A549 (cell line): ENCODE results near the gene CD300LF. TPM values are rescaled to one million over a fixed set of nuclear protein-coding genes. Genes with fewer than 3 reads are reported as not detected.

Experiments used
- ATAC-seq, 2 experiments: fragments of 200-7000 bp in 1 of 2; fragments of >200 bp in 1 of 2; cut with Nextera tagmentation in 1 of 2; cut with Tn5 transposase in 1 of 2; 3 replicates each; pipeline versions ENCODE4 v1.8.0 to v1.9.1; 2018 to 2020; ENCODE audit warnings: mild to moderate bottlenecking in 1 of 2, moderate library complexity in 1 of 2
- CTCF ChIA-PET: fragments of 300-600 bp; sonication (Branson Sonifier 250); formaldehyde crosslinking; extraction: SDS; loops from one replicate; lab custom pipeline; 2021; ENCODE audit warnings: antibody characterized with exemption, inconsistent platforms; lab: Yijun Ruan, JAX
- POLR2A ChIA-PET: fragments of 350-600 bp; formaldehyde crosslinking; extraction: SDS; loops from one replicate; lab custom pipeline; 2021; ENCODE audit warnings: antibody characterized with exemption, inconsistent platforms; lab: Yijun Ruan, JAX
- DNase-seq, 2 experiments: peaks; one replicate each; pipeline versions ENCODE4 v3.0.0 to v3.0.0-alpha.2; 2011 to 2016; ENCODE audit warnings: low read depth in 1 of 2, low spot score in 1 of 2
- FAIRE-seq: peaks from 2 replicates; lab custom pipeline; 2011; peaks lifted over from hg19 to GRCh38; lab: Jason Lieb, UNC
- H3K27ac ChIP-seq, 2 experiments: fragments of >200 bp; sonication (Bioruptor Twin); formaldehyde crosslinking; 3 replicates each; pipeline ENCODE4 v1.5.1; 2016 to 2017
- H3K4me1 ChIP-seq: fragments of >200 bp; sonication (Bioruptor Twin); formaldehyde crosslinking; 3 replicates; pipeline ENCODE4 v1.6.1; 2016
- H3K4me2 ChIP-seq: fragments of >200 bp; sonication (Bioruptor Twin); formaldehyde crosslinking; 3 replicates; pipeline ENCODE4 v1.6.1; 2016
- H3K4me3 ChIP-seq: fragments of >200 bp; sonication (Bioruptor Twin); formaldehyde crosslinking; 3 replicates; pipeline ENCODE4 v1.5.1; 2016
- H3K9me3 ChIP-seq: fragments of >200 bp; sonication (Bioruptor Twin); formaldehyde crosslinking; 3 replicates; pipeline ENCODE4 v1.6.1; 2016
- BCL3 ChIP-seq: fragments of >200 bp; sonication (Bioruptor Twin); formaldehyde crosslinking; IDR thresholded peaks from 3 replicates; pipeline ENCODE4 v1.6.1; 2016
- BHLHE40 ChIP-seq: IDR thresholded peaks from 2 replicates; pipeline ENCODE4 v1.6.1; 2012; ENCODE audit warnings: low read depth, low read length, inconsistent platforms
- CBX8 ChIP-seq: fragments of 200-600 bp; sonication (generic); IDR thresholded peaks from 2 replicates; pipeline ENCODE4 v1.6.1; 2016
- CEBPB ChIP-seq, 2 experiments: fragments of >200 bp in 1 of 2; sonication (Bioruptor Twin) in 1 of 2; formaldehyde crosslinking in 1 of 2; IDR thresholded peaks; 2 replicates each; pipeline ENCODE4 v1.6.1; 2012 to 2016
- CHD2 ChIP-seq: fragments of 150-350 bp; IDR thresholded peaks from 2 replicates; pipeline ENCODE4 v1.6.1; 2014; ENCODE audit warnings: low read length; ENCODE audit not compliant: partially characterized antibody
- CHD4 ChIP-seq: fragments of 200-600 bp; sonication (generic); IDR thresholded peaks from 2 replicates; pipeline ENCODE4 v1.6.1; 2016; ENCODE audit warnings: antibody characterized with exemption, mild to moderate bottlenecking, borderline replicate concordance
- ELK1 ChIP-seq: fragments of 150-350 bp; IDR thresholded peaks from 2 replicates; pipeline ENCODE4 v1.6.1; 2014; ENCODE audit warnings: low read depth, mild to moderate bottlenecking, low read length
- EP300 ChIP-seq, 2 experiments: fragments of >200 bp; sonication (Bioruptor Twin); formaldehyde crosslinking; IDR thresholded peaks; 2 replicates in 1 of 2; 3 replicates in 1 of 2; pipeline ENCODE4 v1.6.1; 2016 to 2017
- ESRRA ChIP-seq: fragments of 150-350 bp; IDR thresholded peaks from 2 replicates; pipeline ENCODE4 v1.6.1; 2014; ENCODE audit warnings: mild to moderate bottlenecking, low read length, borderline replicate concordance
- HEYL ChIP-seq: fragments of 250-450 bp; sonication (Bioruptor Pico); IDR thresholded peaks from 2 replicates; pipeline ENCODE4 v1.8.0; 2021; ENCODE audit warnings: mild to moderate bottlenecking, moderate library complexity
- HOXB5 ChIP-seq: fragments of 250-450 bp; sonication (Bioruptor Pico); IDR thresholded peaks from 2 replicates; pipeline ENCODE4 v1.5.0; 2020; ENCODE audit warnings: mild to moderate bottlenecking, moderate library complexity
- JUNB ChIP-seq: fragments of >200 bp; sonication (Bioruptor Twin); formaldehyde crosslinking; IDR thresholded peaks from 2 replicates; pipeline ENCODE4 v1.6.1; 2016
- KDM1A ChIP-seq: fragments of 200-600 bp; sonication (generic); IDR thresholded peaks from 2 replicates; pipeline ENCODE4 v1.6.1; 2016; ENCODE audit warnings: low read depth, mild to moderate bottlenecking
- KDM5A ChIP-seq: fragments of 200-600 bp; sonication (generic); IDR thresholded peaks from 2 replicates; pipeline ENCODE4 v1.6.1; 2016; ENCODE audit warnings: antibody characterized with exemption, mild to moderate bottlenecking
- MAFK ChIP-seq: fragments of 450-650 bp; IDR thresholded peaks from 2 replicates; pipeline ENCODE4 v1.6.1; 2014; ENCODE audit not compliant: partially characterized antibody
- MAZ ChIP-seq: fragments of 150-350 bp; IDR thresholded peaks from 2 replicates; pipeline ENCODE4 v1.6.1; 2014; ENCODE audit warnings: antibody characterized with exemption, low read depth, low read length, borderline replicate concordance
- MYC ChIP-seq: IDR thresholded peaks from 2 replicates; pipeline ENCODE4 v1.6.1; 2012; ENCODE audit warnings: mild to moderate bottlenecking, inconsistent platforms, low read length, improper control_type of control experiment, borderline replicate concordance
- NFE2L2 ChIP-seq: fragments of 150-350 bp; conservative IDR thresholded peaks from 2 replicates; pipeline ENCODE4 v1.6.1; 2014; ENCODE audit warnings: low read length
- NR3C1 ChIP-seq: fragments of >200 bp; sonication (Bioruptor Twin); formaldehyde crosslinking; IDR thresholded peaks from 3 replicates; pipeline ENCODE4 v1.6.1; 2017
- PHF8 ChIP-seq: fragments of 200-600 bp; sonication (generic); IDR thresholded peaks from 2 replicates; pipeline ENCODE4 v1.6.1; 2016; ENCODE audit warnings: low read depth, mild to moderate bottlenecking, antibody characterized with exemption, moderate library complexity, borderline replicate concordance
- POLR2AphosphoS2 ChIP-seq: conservative IDR thresholded peaks from 2 replicates; pipeline ENCODE4 v1.6.1; 2012; ENCODE audit warnings: low read length, improper control_type of control experiment, inconsistent platforms
- RAD21 ChIP-seq, 2 experiments: fragments of >200 bp in 1 of 2; sonication (Bioruptor Twin) in 1 of 2; formaldehyde crosslinking in 1 of 2; IDR thresholded peaks in 1 of 2; conservative IDR thresholded peaks in 1 of 2; 2 replicates in 1 of 2; 3 replicates in 1 of 2; pipeline ENCODE4 v1.6.1; 2012 to 2018; ENCODE audit warnings: inconsistent platforms in 1 of 2
- REST ChIP-seq: fragments of 200-600 bp; sonication (generic); IDR thresholded peaks from 2 replicates; pipeline ENCODE4 v1.6.1; 2016; ENCODE audit warnings: antibody characterized with exemption, mild to moderate bottlenecking, moderate library complexity
- RNF2 ChIP-seq: fragments of 200-600 bp; sonication (generic); IDR thresholded peaks from 2 replicates; pipeline ENCODE4 v1.6.1; 2016; ENCODE audit warnings: low read depth, mild to moderate bottlenecking, antibody characterized with exemption, moderate library complexity, borderline replicate concordance
- TFCP2L1 ChIP-seq: fragments of 250-450 bp; sonication (Bioruptor Pico); IDR thresholded peaks from 2 replicates; pipeline ENCODE4 v1.5.0; 2021; ENCODE audit warnings: mild to moderate bottlenecking
- TP53 ChIP-seq: fragments of 250-450 bp; sonication (Bioruptor Pico); IDR thresholded peaks from 2 replicates; pipeline ENCODE4 v1.5.0; 2021; ENCODE audit warnings: mild to moderate bottlenecking, moderate library complexity
- USF2 ChIP-seq: fragments of 450-650 bp; IDR thresholded peaks from 2 replicates; pipeline ENCODE4 v1.6.1; 2014; ENCODE audit warnings: antibody characterized with exemption
- ZNF302 ChIP-seq: fragments of 250-450 bp; sonication (Bioruptor Pico); IDR thresholded peaks from 2 replicates; pipeline ENCODE4 v1.9.0; 2021; ENCODE audit warnings: inconsistent platforms, mild to moderate bottlenecking, moderate library complexity
- ZSCAN20 ChIP-seq: fragments of 250-450 bp; sonication (Bioruptor Pico); IDR thresholded peaks from 2 replicates; pipeline ENCODE4 v1.8.0; 2022; ENCODE audit warnings: mild to moderate bottlenecking, moderate library complexity
- WGBS: methylation state at CpG from one replicate; pipeline ENCODE4 v1.1.6; 2017; ENCODE audit errors: missing lambda C conversion rate; 5-methylcytosine and 5-hydroxymethylcytosine counted together
- polyA plus RNA-seq, 4 experiments: library from polyadenylated mRNA; depleted of rRNA in 3 of 4; stranded (reverse); fragments of >200 nt; fragmentation: RNase III in 1 of 4; extraction: RNeasy Plus Mini Kit Qiagen cat#74134 plus additional on column Dnase treatment in 1 of 4; gene quantifications; 2 replicates in 3 of 4; 3 replicates in 1 of 4; pipeline ENCODE4 v1.2.3, GENCODE V29; 2011 to 2017

The CD300LF gene
- polyA plus RNA-seq, 2 of the 4 experiments (the other 2 are of a cell fraction) = not detected

GRCh38 chr17:74694081-74694480, 18.6 kb downstream of the CD300LF start:
- ATAC-seq = no peak
- TF ChIP-seq KDM5A (no peak), POLR2AphosphoS2 (no peak), TP53 (CRISPR knock-in tag) (no peak), RAD21 (conservative IDR thresholded peaks at IDR 0.05 in 1 of 2, IDR thresholded peaks at IDR 0.05 in 1 of 2) (no peak), ELK1 (no peak), MAFK (no peak), CHD4 (no peak), JUNB (no peak), CHD2 (no peak), USF2 (no peak), REST (no peak), CEBPB (IDR thresholded peaks at IDR 0.05) (no peak), NR3C1 (no peak), NFE2L2 (no peak), MYC (no peak), BCL3 (no peak), HOXB5 (CRISPR knock-in tag) (no peak), TFCP2L1 (CRISPR knock-in tag) (no peak), CBX8 (no peak)
- TF ChIP-seq, all 56 proteins: peak for 0
- CTCF ChIA-PET = interaction anchor here (0.9 kb wide), 1 partner anchor 12 kb away, joined by 4 read pairs; no protein-coding TSS in a partner anchor
- H3K4me1 ChIP-seq = no peaks in the 10 kb centered on the region
- POLR2A ChIA-PET = no interaction called here
- H3K4me3 ChIP-seq = no peak overlapping the region
- no peak for DNase-seq
- no peak for FAIRE-seq
- H3K27ac ChIP-seq = no peak overlapping the region
- WGBS = 23% methylated on average over 4 of the region's 4 CpGs
- peaks cover 5% of the 10 kb centered on the region; the same call in 2 of the 3 replicates for H3K9me3 ChIP-seq
- no peak overlapping the region for H3K4me2 ChIP-seq

- peaks cover 5% of the 10 kb centered on the region; the same call in 2 of the 3 replicates for H3K9me3 ChIP-seq
- no peak overlapping the region for H3K27ac ChIP-seq
- TF ChIP-seq CHD4 (no peak), HEYL (CRISPR knock-in tag) (no peak), KDM1A (no peak), BHLHE40 (no peak), ESRRA (no peak), MAZ (no peak), ZNF302 (no peak), POLR2AphosphoS2 (no peak), TP53 (CRISPR knock-in tag) (no peak), NFE2L2 (no peak), CHD2 (no peak), EP300 (IDR thresholded peaks at IDR 0.05) (no peak), ZSCAN20 (CRISPR knock-in tag) (no peak), PHF8 (no peak), RNF2 (no peak)
- no peak overlapping the region for H3K4me3 ChIP-seq
- H3K4me2 ChIP-seq = no peak overlapping the region
- no peak for FAIRE-seq
- CTCF ChIA-PET = interaction anchor here (0.7 to 1.5 kb wide), 4 partner anchors 10 to 47 kb away, joined by 3 to 9 read pairs (median 4); no protein-coding TSS in a partner anchor
- 33% methylated on average over 8 of the region's 8 CpGs for WGBS
- ATAC-seq = no peak
- POLR2A ChIA-PET = no interaction called here
- no peaks in the 10 kb centered on the region for H3K4me1 ChIP-seq
- DNase-seq = no peak
Observed at GRCh38 chr17:74691151-74691550, 21.6 kb downstream of the CD300LF start.
